ENCODE results near the gene PLXNA4. TPM values are rescaled to one million over a fixed set of nuclear protein-coding genes. Genes with fewer than 3 reads are reported as not detected.

Gene PLXNA4
- total and polyA plus RNA-seq, 2 donors (not counting 1 experiment from before 2014, with no cell fraction given) = not detected

- no peak overlapping the region for H3K4me3 ChIP-seq (ENCODE audit: control extremely low read depth in 1 of 5, extremely low read depth in 1 of 5, insufficient read depth in 1 of 5, low read depth in 2 of 5, low read length in 4 of 5)
- no peak overlapping the region for H3K27ac ChIP-seq (ENCODE audit: low read length in 2 of 2)
- DNase-seq = no peak
- ChIA-PET CTCF (no interaction called here), POLR2A (no interaction called here)
- no peaks in the 10 kb centered on the region for H4K20me1 ChIP-seq (ENCODE audit: control insufficient read depth, insufficient read depth, low read length, poor library complexity, severe bottlenecking)
- 85% methylated on average over 4 of the region's 4 CpGs for WGBS (ENCODE audit: insufficient coverage)
- H3K27me3 ChIP-seq (replicated peaks in 1 of 4; ENCODE audit: control extremely low read depth in 1 of 4, control insufficient read depth in 3 of 4, insufficient read depth in 4 of 4, low read length in 3 of 4) = no peaks in the 10 kb centered on the region
- peaks cover 0 to 9% (median 0%) of the 10 kb centered on the region in 3 donors for H3K9me3 ChIP-seq (ENCODE audit: control extremely low read depth in 1 of 3, control insufficient read depth in 2 of 3, insufficient read depth in 1 of 3, low read length in 2 of 3)
- no peaks in the 10 kb centered on the region for H3K4me1 ChIP-seq (ENCODE audit: control insufficient read depth in 2 of 2, insufficient read depth in 2 of 2, low read length in 2 of 2)
- Mint-ChIP-seq H3K27ac (no peak overlapping the region), H3K4me3 (no peak overlapping the region), H3K4me1 (no peaks in the 10 kb centered on the region), H3K9me3 (ENCODE audit: insufficient read depth) (no peaks in the 10 kb centered on the region), H3K27me3 (no peaks in the 10 kb centered on the region)
- no peaks in the 10 kb centered on the region for H3K36me3 ChIP-seq (replicated peaks in 1 of 2; ENCODE audit: control extremely low read depth in 1 of 2, control insufficient read depth in 1 of 2, extremely low read depth in 1 of 2, insufficient read depth in 2 of 2, low read length in 1 of 2)
- no peak overlapping the region for H3K9ac ChIP-seq (ENCODE audit: low read length)
- no peak overlapping the region for H3K4me2 ChIP-seq (replicated peaks; ENCODE audit: low read depth, low read length, poor library complexity, severe bottlenecking)
- ATAC-seq (ENCODE audit: low read depth) = no peak
- TF ChIP-seq CTCF (IDR thresholded peaks at IDR 0.05) = no peak
- no peak for TF ChIP-seq EZH2 (IDR thresholded peaks at IDR 0.05; ENCODE audit: borderline replicate concordance, insufficient read depth, low read depth, low read length, poor library complexity, severe bottlenecking)
- intact Hi-C loops (cut with micrococcal nuclease) = no loop called here
- H3K79me2 ChIP-seq (ENCODE audit: control insufficient read depth, insufficient read depth, low read length) = no peaks in the 10 kb centered on the region
- no peak overlapping the region for H2AFZ ChIP-seq (ENCODE audit: insufficient read depth, low read depth, low read length, poor library complexity, severe bottlenecking)
These were observed 180.9 kb downstream of the PLXNA4 start for GRCh38 chr7:132395361-132395760.

GRCh38 chr7:132394283-132395198, 181.7 kb downstream of the PLXNA4 start:
- H3K9me3 Mint-ChIP-seq (ENCODE audit: insufficient read depth) = no peaks in the 10 kb centered on the region
- no peaks in the 10 kb centered on the region for H3K27me3 ChIP-seq (replicated peaks in 1 of 4; ENCODE audit: control extremely low read depth in 1 of 4, control insufficient read depth in 3 of 4, insufficient read depth in 4 of 4, low read length in 3 of 4)
- no peak overlapping the region for H3K27ac Mint-ChIP-seq
- intact Hi-C loops (cut with micrococcal nuclease) = no loop called here
- no peak overlapping the region for H3K4me3 Mint-ChIP-seq
- 88% methylated on average over 6 of the region's 7 CpGs for WGBS (ENCODE audit: insufficient coverage)
- H3K4me1 ChIP-seq (ENCODE audit: control insufficient read depth in 2 of 2, insufficient read depth in 2 of 2, low read length in 2 of 2) = no peaks in the 10 kb centered on the region
- no peaks in the 10 kb centered on the region for H3K36me3 ChIP-seq (replicated peaks in 1 of 2; ENCODE audit: control extremely low read depth in 1 of 2, control insufficient read depth in 1 of 2, extremely low read depth in 1 of 2, insufficient read depth in 2 of 2, low read length in 1 of 2)
- no peak overlapping the region for H3K27ac ChIP-seq (ENCODE audit: low read length in 2 of 2)
- peaks cover 0 to 9% (median 0%) of the 10 kb centered on the region in 3 donors for H3K9me3 ChIP-seq (ENCODE audit: control extremely low read depth in 1 of 3, control insufficient read depth in 2 of 3, insufficient read depth in 1 of 3, low read length in 2 of 3)
- H3K4me1 Mint-ChIP-seq = no peaks in the 10 kb centered on the region
- no peak overlapping the region for H3K9ac ChIP-seq (ENCODE audit: low read length)
- no peaks in the 10 kb centered on the region for H3K27me3 Mint-ChIP-seq
- ChIA-PET POLR2A (no interaction called here), CTCF (interaction anchor here (1.0 kb wide), 1 partner anchor 10 kb away, joined by 3 read pairs; no protein-coding TSS in a partner anchor)
- no peak overlapping the region for H2AFZ ChIP-seq (ENCODE audit: insufficient read depth, low read depth, low read length, poor library complexity, severe bottlenecking)
- no peaks in the 10 kb centered on the region for H4K20me1 ChIP-seq (ENCODE audit: control insufficient read depth, insufficient read depth, low read length, poor library complexity, severe bottlenecking)
- H3K4me3 ChIP-seq (ENCODE audit: control extremely low read depth in 1 of 5, extremely low read depth in 1 of 5, insufficient read depth in 1 of 5, low read depth in 2 of 5, low read length in 4 of 5) = no peak overlapping the region
- DNase-seq (no peak), ATAC-seq (ENCODE audit: low read depth) (no peak)
- no peak overlapping the region for H3K4me2 ChIP-seq (replicated peaks; ENCODE audit: low read depth, low read length, poor library complexity, severe bottlenecking)
- TF ChIP-seq EZH2 (IDR thresholded peaks at IDR 0.05; ENCODE audit: borderline replicate concordance, insufficient read depth, low read depth, low read length, poor library complexity, severe bottlenecking) = no peak
- H3K79me2 ChIP-seq (ENCODE audit: control insufficient read depth, insufficient read depth, low read length) = no peaks in the 10 kb centered on the region

All from B cell (primary cell).